GM21717 (cell line): ENCODE measurements around the gene ALDH7A1.
"Not testable (repeated sequence)": the region's sequence is repeated elsewhere in the genome, so short reads cannot be mapped to it uniquely, and the experiment has no call there.

Experiments
- ATAC-seq: cut with Tn5 transposase; IDR thresholded peaks from one replicate; pipeline ENCODE4 v1.9.1; 2021; ENCODE audit warnings: mild to moderate bottlenecking, moderate library complexity; ENCODE audit not compliant: unreplicated experiment

Gene ALDH7A1

GRCh38 chr5:126535856-126536545, 59.0 kb downstream of the ALDH7A1 start:
- no peak for ATAC-seq

DNA sequence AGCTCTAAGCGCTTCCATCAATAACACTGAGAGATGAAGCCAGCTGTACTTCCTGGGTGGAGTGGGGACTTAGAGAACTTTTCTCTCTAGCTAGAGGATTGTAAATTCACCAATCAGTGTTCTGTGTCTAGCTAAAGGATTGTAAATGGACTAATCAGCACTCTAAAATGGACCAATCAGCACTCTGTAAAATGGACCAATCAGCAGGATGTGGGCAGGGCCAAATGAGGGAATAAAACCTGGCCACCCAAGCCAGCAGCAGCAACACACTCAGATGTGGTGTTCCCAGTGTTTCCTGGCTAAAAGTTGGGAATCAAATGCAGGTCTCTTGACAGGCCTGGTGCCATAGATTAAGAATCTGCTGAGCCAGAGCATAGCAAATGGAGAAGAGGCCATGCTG, 60.5 kb downstream of the ALDH7A1 start:
- no peak for ATAC-seq

GRCh38 chr5:126531543-126532120, 63.4 kb downstream of the ALDH7A1 start:
- no peak for ATAC-seq

DNA sequence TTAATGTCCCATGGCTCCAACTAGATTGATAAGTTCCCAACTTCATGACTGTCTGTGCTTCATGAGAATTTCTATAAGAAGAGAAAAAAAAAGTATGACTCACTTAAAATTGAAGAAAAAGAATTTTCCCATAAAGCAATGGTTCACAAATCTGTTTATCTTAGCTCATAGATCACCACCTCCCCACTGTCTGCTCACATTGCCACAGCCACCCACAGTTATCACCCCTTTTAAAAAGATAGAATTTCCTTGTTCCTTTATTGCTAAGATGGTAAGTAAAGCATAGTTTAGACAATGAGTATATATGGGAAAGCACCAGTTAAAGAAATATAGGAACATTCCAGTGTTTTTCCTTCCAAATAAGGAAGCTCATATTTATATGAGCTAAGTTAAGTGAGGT, 67.1 kb downstream of the ALDH7A1 start:
- no peak for ATAC-seq

- no peak for ATAC-seq
Measured at GRCh38 chr5:126527158-126527557, 67.9 kb downstream of the ALDH7A1 start.

- no peak for ATAC-seq
Measured at GRCh38 chr5:126526493-126526892, 68.5 kb downstream of the ALDH7A1 start.

DNA sequence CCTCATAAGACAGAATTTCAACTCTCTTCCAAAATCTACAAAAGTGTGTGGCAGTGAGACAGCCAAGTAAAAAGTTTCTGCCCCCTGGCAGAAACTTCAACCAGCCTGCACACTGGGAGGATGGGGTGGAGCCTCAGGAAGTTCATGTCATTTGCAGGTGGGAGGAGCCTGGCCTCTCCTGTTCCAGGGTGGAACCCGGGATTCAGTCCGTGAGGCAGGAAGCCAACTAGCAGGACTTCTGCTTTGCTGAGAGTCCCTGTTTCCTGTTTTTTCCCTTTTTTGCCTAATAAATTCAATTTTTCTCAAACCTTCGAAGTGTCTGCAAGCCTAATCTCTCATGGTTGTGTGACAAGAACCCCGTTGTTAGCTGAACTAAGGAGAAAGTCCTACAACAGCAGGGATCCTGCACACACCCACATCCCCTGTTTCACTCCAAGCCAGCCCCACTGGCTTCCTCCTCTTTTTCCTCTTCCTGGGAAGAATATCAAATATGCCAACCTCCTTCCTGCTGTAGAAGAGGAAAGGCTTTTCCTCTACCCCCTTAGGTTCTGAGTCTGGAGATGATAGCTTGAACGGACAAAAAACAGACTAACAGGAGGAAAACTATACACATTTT, 69.3 kb downstream of the ALDH7A1 start:
- no peak for ATAC-seq

DNA sequence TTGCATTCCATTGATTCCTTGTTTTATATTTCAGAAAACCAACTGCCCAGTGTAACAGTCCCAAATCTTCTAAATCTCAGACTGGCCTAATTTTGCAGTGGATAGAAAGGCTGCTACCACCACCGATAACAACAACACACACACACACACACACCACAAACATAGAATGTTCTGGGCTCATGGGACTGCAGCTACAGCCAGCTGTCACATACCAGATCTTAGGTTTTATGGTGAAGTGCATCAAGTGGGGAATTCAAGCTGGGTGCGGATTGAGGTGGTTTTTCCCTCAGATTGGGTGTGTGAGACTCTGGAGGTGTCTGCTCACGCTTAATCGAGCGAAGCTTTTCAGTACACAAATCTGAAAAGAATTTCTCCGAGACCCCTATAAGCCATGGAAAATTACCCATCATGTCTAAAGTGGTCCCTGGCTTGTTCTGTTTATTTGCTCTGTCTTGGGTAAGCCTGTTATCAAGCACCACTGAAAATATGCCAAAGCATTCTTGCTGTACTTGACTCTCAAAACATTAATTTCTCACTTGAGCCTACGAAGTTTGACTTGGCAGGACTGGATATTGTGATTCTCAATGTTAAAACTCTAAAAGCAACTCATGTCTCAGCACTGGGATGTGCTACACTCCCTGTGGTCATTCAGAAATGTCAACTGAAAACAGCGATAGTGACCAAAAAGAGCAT, 71.1 kb downstream of the ALDH7A1 start:
- ATAC-seq: no peak

DNA sequence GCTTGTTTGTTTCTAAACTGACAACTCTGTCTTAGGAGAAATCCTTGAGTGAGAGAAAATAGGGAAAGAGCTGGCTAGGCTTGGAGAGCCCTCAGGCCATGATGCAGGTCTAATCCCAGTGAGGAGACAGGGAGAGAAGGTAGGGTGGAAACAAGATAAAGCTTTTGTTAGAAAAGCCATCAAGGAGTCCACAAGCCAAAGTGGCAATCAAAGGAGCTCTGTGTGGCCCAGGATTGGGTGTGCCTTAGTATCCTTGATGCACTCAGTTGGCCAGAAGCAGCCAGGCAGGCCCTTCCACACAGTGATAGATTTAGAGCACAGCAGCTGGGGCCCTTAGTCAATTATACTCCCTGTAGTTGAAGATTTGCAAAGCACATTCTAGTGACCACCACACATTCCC, 73.9 kb downstream of the ALDH7A1 start:
- ATAC-seq: no peak

DNA sequence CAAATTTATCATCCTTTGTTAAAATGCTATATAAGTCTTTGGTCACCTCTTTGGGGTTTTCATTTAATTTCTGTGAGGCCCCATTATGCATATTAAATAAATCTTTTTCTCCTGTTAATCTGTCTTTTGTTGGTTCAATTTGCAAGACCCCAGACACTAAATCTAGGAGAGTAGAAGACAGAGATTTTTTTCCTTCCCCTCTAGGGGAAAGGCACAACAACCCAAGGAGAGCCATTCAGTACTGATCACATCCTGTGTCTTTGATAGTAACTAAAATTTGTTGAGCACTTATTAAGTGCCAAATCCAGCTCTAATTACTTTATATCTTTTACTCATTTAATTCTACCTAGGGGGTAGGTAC, 74.4 kb downstream of the ALDH7A1 start:
- no peak for ATAC-seq

GRCh38 chr5:126519637-126520592, 75.1 kb downstream of the ALDH7A1 start:
- no peak for ATAC-seq

DNA sequence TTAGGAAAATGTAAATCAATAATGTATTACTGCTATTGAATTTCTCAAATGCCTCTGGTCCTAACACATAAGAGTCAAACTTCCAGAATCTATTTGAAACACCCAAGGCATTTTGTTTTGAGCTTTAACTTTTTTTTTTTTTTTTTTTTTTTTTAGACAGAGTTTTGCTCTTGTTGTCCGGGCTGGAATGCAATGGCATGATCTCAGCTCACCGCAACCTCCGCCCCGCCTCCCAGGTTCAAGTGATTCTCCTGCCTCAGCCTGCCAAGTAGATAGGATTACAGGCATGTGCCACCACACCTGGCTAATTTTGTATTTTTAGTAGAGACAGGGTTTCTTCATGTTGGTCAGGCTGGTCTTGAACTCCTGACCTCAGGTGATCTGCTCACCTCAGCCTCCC, 75.8 kb downstream of the ALDH7A1 start:
- ATAC-seq: not testable (repeated sequence)

DNA sequence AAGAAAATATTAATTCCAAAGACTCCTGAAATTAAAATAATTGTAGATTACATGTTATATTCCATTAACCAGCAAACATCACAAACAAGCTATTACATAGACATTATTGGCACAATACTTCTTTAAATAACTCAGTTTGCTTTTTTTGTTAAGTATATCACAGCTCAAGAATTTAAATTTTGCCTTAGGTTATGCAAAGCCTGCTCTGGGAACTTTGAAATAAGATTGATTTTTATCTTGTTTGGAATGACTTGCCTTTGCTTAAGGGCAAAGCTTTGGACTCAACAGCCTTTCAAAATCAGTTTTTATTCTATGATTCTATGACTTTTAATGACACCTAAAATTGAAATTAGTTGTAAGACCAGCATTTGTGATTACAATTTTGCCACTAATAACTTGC, 78.2 kb downstream of the ALDH7A1 start:
- no peak for ATAC-seq

- no peak for ATAC-seq
Measured at GRCh38 chr5:126516133-126516532, 78.9 kb downstream of the ALDH7A1 start.

GRCh38 chr5:126515337-126515736, 79.7 kb downstream of the ALDH7A1 start:
- ATAC-seq: no peak

GRCh38 chr5:126514558-126515141, 80.4 kb downstream of the ALDH7A1 start:
- ATAC-seq: no peak

GRCh38 chr5:126514131-126514557, 80.9 kb downstream of the ALDH7A1 start:
- no peak for ATAC-seq

GRCh38 chr5:126513703-126514102, 81.3 kb downstream of the ALDH7A1 start:
- ATAC-seq: no peak

DNA sequence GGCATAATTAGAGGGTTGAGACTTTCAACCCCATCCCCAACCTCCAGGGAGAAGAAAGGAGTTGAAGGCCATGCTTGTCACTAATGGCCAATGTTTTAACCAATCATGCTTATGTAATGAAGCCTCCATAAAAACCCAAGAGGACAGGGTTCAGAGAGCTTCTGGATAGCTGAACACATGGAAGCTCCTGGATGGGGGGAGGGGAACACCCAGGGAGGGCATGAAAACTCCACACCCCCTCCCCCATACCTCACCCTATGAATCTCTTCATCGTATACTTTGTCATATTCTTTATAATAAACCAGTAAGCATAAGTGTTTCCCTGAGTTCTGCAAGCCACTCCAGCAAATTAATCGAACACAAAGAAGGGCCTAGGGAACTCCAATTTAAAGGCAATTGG, 81.7 kb downstream of the ALDH7A1 start:
- ATAC-seq: no peak

DNA sequence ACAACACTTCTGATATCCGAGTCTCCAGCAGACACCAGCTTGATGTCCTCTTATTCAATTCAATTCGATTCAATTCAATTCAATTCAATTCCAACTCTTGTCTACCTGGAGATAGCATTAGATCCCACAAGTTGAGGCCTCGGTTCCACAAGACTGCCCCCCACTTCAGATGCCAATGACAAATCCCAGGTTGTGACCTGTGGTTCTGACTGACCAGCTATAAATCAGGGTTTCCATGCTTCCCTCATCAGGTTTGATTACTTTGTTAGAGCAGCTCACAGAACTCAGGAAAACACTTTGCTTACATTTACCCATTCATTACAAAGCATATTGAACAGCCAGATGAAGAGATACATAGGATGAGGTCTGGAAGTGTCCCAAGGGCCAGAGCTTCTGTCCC, 82.6 kb downstream of the ALDH7A1 start:
- ATAC-seq: no peak
